OCI-LY1 (cell line): ENCODE results near the gene ATP2B2.

ENCODE experiments used
- EZH2 ChIP-seq: fragments of 200-600 bp; sonication (generic), shearing (Covaris generic); IDR thresholded peaks from 2 replicates; pipeline ENCODE4 v1.8.0; 2017; ENCODE audit warnings: borderline replicate concordance, mixed run types, mild to moderate bottlenecking, antibody characterized with exemption, low read length, moderate library complexity, mixed read lengths
- TF ChIP-seq, protein P1 (sequence below): fragments of 200-600 bp; sonication (generic), shearing (Covaris generic); IDR thresholded peaks from 2 replicates; pipeline ENCODE4 v1.5.1; 2017; ENCODE audit warnings: mild to moderate bottlenecking, antibody characterized with exemption, low read length, moderate library complexity, mixed read lengths

DNA sequence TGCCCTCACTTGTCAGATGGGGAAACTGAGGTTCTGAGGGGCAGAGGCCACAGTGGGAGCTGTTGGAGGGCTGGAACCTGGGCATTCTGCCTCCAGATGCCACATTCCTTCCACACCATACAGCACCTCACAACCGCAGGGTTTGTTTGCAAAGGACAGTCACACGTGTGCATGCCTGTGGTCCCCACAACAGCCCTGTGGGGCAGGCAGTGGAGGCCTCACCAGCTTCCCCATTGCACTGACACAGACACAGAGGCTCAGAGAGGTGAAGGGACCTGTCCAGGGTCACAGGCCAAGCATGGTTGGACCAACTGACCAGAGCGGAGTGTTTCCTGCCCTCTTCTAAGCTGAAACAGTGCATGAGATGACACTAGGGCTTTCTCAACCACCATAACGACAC is 109.3 kb downstream of the ATP2B2 start:
- TF ChIP-seq, protein P1, sequence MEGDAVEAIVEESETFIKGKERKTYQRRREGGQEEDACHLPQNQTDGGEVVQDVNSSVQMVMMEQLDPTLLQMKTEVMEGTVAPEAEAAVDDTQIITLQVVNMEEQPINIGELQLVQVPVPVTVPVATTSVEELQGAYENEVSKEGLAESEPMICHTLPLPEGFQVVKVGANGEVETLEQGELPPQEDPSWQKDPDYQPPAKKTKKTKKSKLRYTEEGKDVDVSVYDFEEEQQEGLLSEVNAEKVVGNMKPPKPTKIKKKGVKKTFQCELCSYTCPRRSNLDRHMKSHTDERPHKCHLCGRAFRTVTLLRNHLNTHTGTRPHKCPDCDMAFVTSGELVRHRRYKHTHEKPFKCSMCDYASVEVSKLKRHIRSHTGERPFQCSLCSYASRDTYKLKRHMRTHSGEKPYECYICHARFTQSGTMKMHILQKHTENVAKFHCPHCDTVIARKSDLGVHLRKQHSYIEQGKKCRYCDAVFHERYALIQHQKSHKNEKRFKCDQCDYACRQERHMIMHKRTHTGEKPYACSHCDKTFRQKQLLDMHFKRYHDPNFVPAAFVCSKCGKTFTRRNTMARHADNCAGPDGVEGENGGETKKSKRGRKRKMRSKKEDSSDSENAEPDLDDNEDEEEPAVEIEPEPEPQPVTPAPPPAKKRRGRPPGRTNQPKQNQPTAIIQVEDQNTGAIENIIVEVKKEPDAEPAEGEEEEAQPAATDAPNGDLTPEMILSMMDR, result no peak
- no peak for TF ChIP-seq EZH2
